GM21786 (cell line): Measurements from ENCODE around the gene RGS7.
A peak's percentile ranks its signal among the peaks of the same experiment; 100 is the strongest.
"Not testable (repeated sequence)": the region's sequence is repeated elsewhere in the genome, so short reads cannot be mapped to it uniquely, and the experiment has no call there.

Source experiments
- ATAC-seq: cut with Tn5 transposase; IDR thresholded peaks from one replicate; pipeline ENCODE4 v1.9.1; 2021; ENCODE audit not compliant: unreplicated experiment

RGS7 gene

GRCh38 chr1:240802271-240802670, 554.7 kb downstream of the RGS7 start:
- no peak for ATAC-seq

GRCh38 chr1:240801442-240801841, 555.6 kb downstream of the RGS7 start:
- no peak for ATAC-seq

GRCh38 chr1:240800291-240800690, 556.7 kb downstream of the RGS7 start:
- ATAC-seq: no peak

- ATAC-seq: no peak
Observed at GRCh38 chr1:240797050-240797449, 560.0 kb downstream of the RGS7 start.

- ATAC-seq: peak; percentile 58
Observed at GRCh38 chr1:240794046-240794843, 562.8 kb downstream of the RGS7 start.

GRCh38 chr1:240792915-240793529, 564.0 kb downstream of the RGS7 start:
- no peak for ATAC-seq

- ATAC-seq: no peak
Observed at GRCh38 chr1:240790856-240791255, 566.1 kb downstream of the RGS7 start.

GRCh38 chr1:240786880-240787279, 570.1 kb downstream of the RGS7 start:
- ATAC-seq: no peak

GRCh38 chr1:240784776-240785175, 572.2 kb downstream of the RGS7 start:
- ATAC-seq: no peak

- not testable (repeated sequence) for ATAC-seq
Observed at GRCh38 chr1:240783728-240784137, 573.3 kb downstream of the RGS7 start.

- ATAC-seq: no peak
Observed at GRCh38 chr1:240776237-240776636, 580.8 kb downstream of the RGS7 start.

- ATAC-seq: no peak
Observed at GRCh38 chr1:240772131-240772530, 584.9 kb downstream of the RGS7 start.

- no peak for ATAC-seq
Observed at GRCh38 chr1:240771450-240771849, 585.6 kb downstream of the RGS7 start.

GRCh38 chr1:240768979-240769378, 588.0 kb downstream of the RGS7 start:
- no peak for ATAC-seq

- ATAC-seq: no peak
Observed at GRCh38 chr1:240766831-240767230, 590.2 kb downstream of the RGS7 start.

- ATAC-seq: no peak
Observed at GRCh38 chr1:240765732-240766363, 591.2 kb downstream of the RGS7 start.

GRCh38 chr1:240763771-240764170, 593.2 kb downstream of the RGS7 start:
- ATAC-seq: no peak

- ATAC-seq: not testable (repeated sequence)
Observed at GRCh38 chr1:240763095-240763494, 593.9 kb downstream of the RGS7 start.

GRCh38 chr1:240762471-240762987, 594.5 kb downstream of the RGS7 start:
- ATAC-seq: not testable (repeated sequence)

GRCh38 chr1:240758777-240759176, 598.2 kb downstream of the RGS7 start:
- not testable (repeated sequence) for ATAC-seq

- ATAC-seq: no peak
Observed at GRCh38 chr1:240758296-240758695, 598.7 kb downstream of the RGS7 start.

GRCh38 chr1:240747907-240748306, 609.1 kb downstream of the RGS7 start:
- no peak for ATAC-seq
